Measurements from ENCODE around the gene HAPSTR1. TPM values are rescaled to one million over a fixed set of nuclear protein-coding genes. Genes with fewer than 3 reads are reported as not detected.
A peak's percentile ranks its signal among the peaks of the same experiment; 100 is the strongest.

HAPSTR1 gene
- total and polyA plus RNA-seq, 4 donors, result 6.5 to 46.5 (median 17.7) TPM

- TF ChIP-seq MAX (IDR thresholded peaks at IDR 0.05) (no peak), SP1 (IDR thresholded peaks at IDR 0.05) (no peak), FOXA1 (IDR thresholded peaks at IDR 0.05) (no peak)
Measured at GRCh38 chr16:9079430-9079812, 12.0 kb upstream of the HAPSTR1 start (continued).

- H3K27me3 ChIP-seq (ENCODE audit: control insufficient read depth in 4 of 4, insufficient read depth in 4 of 4, low read length in 3 of 4), result no peaks in the 10 kb centered on the region
- no peak overlapping the region for H3K4me3 ChIP-seq (ENCODE audit: low read depth in 1 of 3, low read length in 3 of 3)
- 69% methylated on average over 1 of the region's 1 CpG for WGBS
- peak overlapping the region in 1 of 2 donors; percentile 18 for H3K27ac ChIP-seq (ENCODE audit: low read depth in 1 of 2, low read length in 2 of 2)
- no peaks in the 10 kb centered on the region for H3K9me3 ChIP-seq (ENCODE audit: control insufficient read depth in 4 of 4, low read length in 3 of 4)
- H3K36me3 ChIP-seq (ENCODE audit: control insufficient read depth in 4 of 4, insufficient read depth in 3 of 4, low read depth in 1 of 4, low read length in 3 of 4), result no peaks in the 10 kb centered on the region
- TF ChIP-seq NR2F2 (IDR thresholded peaks at IDR 0.05) (peak; percentile 82), GABPA (IDR thresholded peaks at IDR 0.05 in 1 of 2, conservative IDR thresholded peaks at IDR 0.05 in 1 of 2) (no peak), FOXA2 (IDR thresholded peaks at IDR 0.05) (no peak)
- DNase-seq (ENCODE audit: low spot score), result no peak
- no peak overlapping the region for H3K9ac ChIP-seq (ENCODE audit: low read depth in 1 of 2, low read length in 2 of 2)
- no peaks in the 10 kb centered on the region for H3K4me1 ChIP-seq (ENCODE audit: control insufficient read depth in 4 of 4, insufficient read depth in 4 of 4, low read length in 3 of 4)
Measured at GRCh38 chr16:9081158-9081557, 10.3 kb upstream of the HAPSTR1 start.

- Histone ChIP-seq H3K9me3 (ENCODE audit: control insufficient read depth in 4 of 4, low read length in 3 of 4) (no peaks in the 10 kb centered on the region), H3K4me1 (ENCODE audit: control insufficient read depth in 4 of 4, insufficient read depth in 4 of 4, low read length in 3 of 4) (no peaks in the 10 kb centered on the region), H3K9ac (ENCODE audit: low read depth in 1 of 2, low read length in 2 of 2) (no peak overlapping the region), H3K27me3 (ENCODE audit: control insufficient read depth in 4 of 4, insufficient read depth in 4 of 4, low read length in 3 of 4) (no peaks in the 10 kb centered on the region), H3K4me3 (ENCODE audit: low read depth in 1 of 3, low read length in 3 of 3) (no peak overlapping the region), H3K36me3 (ENCODE audit: control insufficient read depth in 4 of 4, insufficient read depth in 3 of 4, low read depth in 1 of 4, low read length in 3 of 4) (no peaks in the 10 kb centered on the region), H3K27ac (ENCODE audit: low read depth in 1 of 2, low read length in 2 of 2) (no peak overlapping the region)
- DNase-seq (ENCODE audit: low spot score), result no peak
- TF ChIP-seq NR2F2 (IDR thresholded peaks at IDR 0.05), result no peak
- no peak for TF ChIP-seq MAX (IDR thresholded peaks at IDR 0.05)
- TF ChIP-seq YY1 (IDR thresholded peaks at IDR 0.05), result no peak
- no peak for TF ChIP-seq RXRA (IDR thresholded peaks at IDR 0.05)
- TF ChIP-seq ZBTB33 (IDR thresholded peaks at IDR 0.05), result no peak
- no peak for TF ChIP-seq HNF4A (conservative IDR thresholded peaks at IDR 0.05)
- no peak for TF ChIP-seq REST (IDR thresholded peaks at IDR 0.05)
- TF ChIP-seq CTCF (IDR thresholded peaks at IDR 0.05; ENCODE audit: low read depth, low read length, missing input control), result no peak
- TF ChIP-seq FOXA2 (IDR thresholded peaks at IDR 0.05), result no peak
- no peak for TF ChIP-seq FOXA1 (IDR thresholded peaks at IDR 0.05)
- no peak for TF ChIP-seq ATF3 (IDR thresholded peaks at IDR 0.05)
- TF ChIP-seq RAD21 (IDR thresholded peaks at IDR 0.05), result no peak
- no peak for TF ChIP-seq EGR1 (IDR thresholded peaks at IDR 0.05; ENCODE audit: low read depth in 2 of 2)
- TF ChIP-seq GABPA (IDR thresholded peaks at IDR 0.05 in 1 of 2, conservative IDR thresholded peaks at IDR 0.05 in 1 of 2), result no peak
- 84% methylated on average over 6 of the region's 6 CpGs for WGBS
Measured at GRCh38 chr16:9081843-9082242, 9.6 kb upstream of the HAPSTR1 start.

Measured in liver (tissue), 9 donors.